ENCODE data around the gene KATNIP.

DNA sequence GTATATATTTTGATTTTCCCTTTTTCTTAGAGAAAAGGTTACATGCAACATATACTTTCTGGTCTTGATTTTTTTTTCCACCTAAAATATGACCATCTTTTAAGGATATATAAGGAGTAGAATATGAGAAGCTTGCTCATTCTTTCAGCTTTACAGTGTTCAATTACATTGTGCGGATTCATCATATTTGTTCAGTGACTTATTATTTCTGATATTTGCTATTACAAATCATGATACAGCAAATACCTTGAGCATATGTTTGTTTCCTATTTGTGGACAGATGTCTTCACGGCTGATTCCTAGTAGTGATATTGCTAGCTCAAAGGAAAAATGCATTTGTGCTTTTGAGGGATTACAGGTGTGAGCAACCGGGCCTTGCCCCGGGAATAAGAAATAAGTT lies 18.1 kb downstream of the KATNIP start:
- TF ChIP-seq, protein P1, sequence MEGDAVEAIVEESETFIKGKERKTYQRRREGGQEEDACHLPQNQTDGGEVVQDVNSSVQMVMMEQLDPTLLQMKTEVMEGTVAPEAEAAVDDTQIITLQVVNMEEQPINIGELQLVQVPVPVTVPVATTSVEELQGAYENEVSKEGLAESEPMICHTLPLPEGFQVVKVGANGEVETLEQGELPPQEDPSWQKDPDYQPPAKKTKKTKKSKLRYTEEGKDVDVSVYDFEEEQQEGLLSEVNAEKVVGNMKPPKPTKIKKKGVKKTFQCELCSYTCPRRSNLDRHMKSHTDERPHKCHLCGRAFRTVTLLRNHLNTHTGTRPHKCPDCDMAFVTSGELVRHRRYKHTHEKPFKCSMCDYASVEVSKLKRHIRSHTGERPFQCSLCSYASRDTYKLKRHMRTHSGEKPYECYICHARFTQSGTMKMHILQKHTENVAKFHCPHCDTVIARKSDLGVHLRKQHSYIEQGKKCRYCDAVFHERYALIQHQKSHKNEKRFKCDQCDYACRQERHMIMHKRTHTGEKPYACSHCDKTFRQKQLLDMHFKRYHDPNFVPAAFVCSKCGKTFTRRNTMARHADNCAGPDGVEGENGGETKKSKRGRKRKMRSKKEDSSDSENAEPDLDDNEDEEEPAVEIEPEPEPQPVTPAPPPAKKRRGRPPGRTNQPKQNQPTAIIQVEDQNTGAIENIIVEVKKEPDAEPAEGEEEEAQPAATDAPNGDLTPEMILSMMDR (IDR thresholded peaks at IDR 0.05; ENCODE audit: insufficient read depth, low read depth, low read length), result no peak
- TF ChIP-seq EZH2 (IDR thresholded peaks at IDR 0.05; ENCODE audit: insufficient read depth, low read length), result no peak

Data from astrocyte (in vitro differentiated cells and primary cell).